ENCODE measurements around the gene CEP104.

CEP104 gene

GRCh38 chr1:3775490-3776230 is 81.4 kb downstream of the CEP104 start:
- DNase-seq, result no peak

- no peak for DNase-seq
Measured at GRCh38 chr1:3774946-3775489, 82.0 kb downstream of the CEP104 start.

- DNase-seq, result no peak
Measured at GRCh38 chr1:3774276-3774945, 82.6 kb downstream of the CEP104 start.

- DNase-seq, result no peak
Measured at GRCh38 chr1:3773572-3774275, 83.3 kb downstream of the CEP104 start.

GRCh38 chr1:3772715-3773571 is 84.1 kb downstream of the CEP104 start, which contains the start of gene SMIM1:
Gene SMIM1, plus strand, starts transcription at chr1:3772749. Its CDS starts 2,625 bp downstream, at chr1:3775374.
- no peak for DNase-seq

- DNase-seq, result no peak
Measured at GRCh38 chr1:3772027-3772714, 84.8 kb downstream of the CEP104 start.

GRCh38 chr1:3771108-3772026 is 85.6 kb downstream of the CEP104 start:
- no peak for DNase-seq

GRCh38 chr1:3770047-3770765 is 86.8 kb downstream of the CEP104 start:
- DNase-seq, result no peak

- no peak for DNase-seq
Measured at GRCh38 chr1:3768811-3769390, 88.1 kb downstream of the CEP104 start.

- DNase-seq, result no peak
Measured at GRCh38 chr1:3767328-3767925, 89.6 kb downstream of the CEP104 start.

- DNase-seq, result no peak
Measured at GRCh38 chr1:3763351-3764125, 93.5 kb downstream of the CEP104 start.

GRCh38 chr1:3762873-3763228 is 94.2 kb downstream of the CEP104 start:
- no peak for DNase-seq

GRCh38 chr1:3762151-3762872 is 94.7 kb downstream of the CEP104 start:
- DNase-seq, result no peak
